ENCODE measurements around the gene PRKD2.

PRKD2 gene

DNA sequence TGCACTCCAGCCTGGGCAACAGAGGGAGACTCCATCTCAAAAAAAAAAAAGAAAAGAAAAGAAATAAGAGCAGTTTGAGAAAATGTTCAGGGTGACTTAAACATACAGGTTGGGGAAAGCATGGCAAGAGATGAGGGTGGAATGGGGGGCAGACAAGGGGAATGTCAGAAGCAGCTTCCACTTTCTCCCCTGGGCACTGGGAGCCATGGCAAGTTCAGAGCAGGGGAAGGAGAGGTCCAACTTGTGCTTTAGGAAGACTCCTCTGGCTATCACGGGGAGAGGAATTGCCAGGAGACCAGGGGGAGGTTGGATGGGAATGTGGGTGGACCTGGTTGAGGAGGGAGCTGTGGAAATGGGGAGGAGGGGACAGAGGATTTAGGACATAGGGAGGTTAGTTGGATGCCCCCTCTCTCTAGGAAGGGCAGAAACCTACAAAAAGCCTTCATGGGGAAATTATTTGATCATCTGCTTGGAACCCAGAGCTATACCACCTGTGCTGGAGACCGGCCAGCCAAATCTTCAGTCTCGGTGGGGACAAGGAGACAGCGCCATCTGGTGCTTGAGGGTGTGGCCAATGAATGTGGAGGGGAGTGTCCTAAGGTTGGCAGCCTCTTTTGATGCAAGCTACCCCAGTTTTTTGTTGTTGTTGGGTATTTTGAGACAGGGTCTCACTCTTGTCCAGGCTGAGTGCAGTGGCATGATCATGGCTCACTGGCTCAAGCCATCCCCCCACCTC is 36.7 kb upstream of the PRKD2 start:
- ChIA-PET CTCF (interaction anchor here (0.6 to 1.4 kb wide), 5 partner anchors 13 to 1068 kb away, joined by 3 to 6 read pairs (median 4); no protein-coding TSS in a partner anchor), POLR2A (ENCODE audit: low non-redundant PET) (interaction anchor here (0.5 kb wide), 1 partner anchor 383 kb away, joined by 9 read pairs; no protein-coding TSS in a partner anchor)
- DNase-seq (ENCODE audit: low spot score), result no peak
- TF ChIP-seq, protein P1, sequence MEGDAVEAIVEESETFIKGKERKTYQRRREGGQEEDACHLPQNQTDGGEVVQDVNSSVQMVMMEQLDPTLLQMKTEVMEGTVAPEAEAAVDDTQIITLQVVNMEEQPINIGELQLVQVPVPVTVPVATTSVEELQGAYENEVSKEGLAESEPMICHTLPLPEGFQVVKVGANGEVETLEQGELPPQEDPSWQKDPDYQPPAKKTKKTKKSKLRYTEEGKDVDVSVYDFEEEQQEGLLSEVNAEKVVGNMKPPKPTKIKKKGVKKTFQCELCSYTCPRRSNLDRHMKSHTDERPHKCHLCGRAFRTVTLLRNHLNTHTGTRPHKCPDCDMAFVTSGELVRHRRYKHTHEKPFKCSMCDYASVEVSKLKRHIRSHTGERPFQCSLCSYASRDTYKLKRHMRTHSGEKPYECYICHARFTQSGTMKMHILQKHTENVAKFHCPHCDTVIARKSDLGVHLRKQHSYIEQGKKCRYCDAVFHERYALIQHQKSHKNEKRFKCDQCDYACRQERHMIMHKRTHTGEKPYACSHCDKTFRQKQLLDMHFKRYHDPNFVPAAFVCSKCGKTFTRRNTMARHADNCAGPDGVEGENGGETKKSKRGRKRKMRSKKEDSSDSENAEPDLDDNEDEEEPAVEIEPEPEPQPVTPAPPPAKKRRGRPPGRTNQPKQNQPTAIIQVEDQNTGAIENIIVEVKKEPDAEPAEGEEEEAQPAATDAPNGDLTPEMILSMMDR (conservative IDR thresholded peaks at IDR 0.05; ENCODE audit: low read depth), result peak; percentile 38; the same call in 1 of the 2 replicates
- H3K27ac ChIP-seq, result peak overlapping the region; percentile 73

DNA sequence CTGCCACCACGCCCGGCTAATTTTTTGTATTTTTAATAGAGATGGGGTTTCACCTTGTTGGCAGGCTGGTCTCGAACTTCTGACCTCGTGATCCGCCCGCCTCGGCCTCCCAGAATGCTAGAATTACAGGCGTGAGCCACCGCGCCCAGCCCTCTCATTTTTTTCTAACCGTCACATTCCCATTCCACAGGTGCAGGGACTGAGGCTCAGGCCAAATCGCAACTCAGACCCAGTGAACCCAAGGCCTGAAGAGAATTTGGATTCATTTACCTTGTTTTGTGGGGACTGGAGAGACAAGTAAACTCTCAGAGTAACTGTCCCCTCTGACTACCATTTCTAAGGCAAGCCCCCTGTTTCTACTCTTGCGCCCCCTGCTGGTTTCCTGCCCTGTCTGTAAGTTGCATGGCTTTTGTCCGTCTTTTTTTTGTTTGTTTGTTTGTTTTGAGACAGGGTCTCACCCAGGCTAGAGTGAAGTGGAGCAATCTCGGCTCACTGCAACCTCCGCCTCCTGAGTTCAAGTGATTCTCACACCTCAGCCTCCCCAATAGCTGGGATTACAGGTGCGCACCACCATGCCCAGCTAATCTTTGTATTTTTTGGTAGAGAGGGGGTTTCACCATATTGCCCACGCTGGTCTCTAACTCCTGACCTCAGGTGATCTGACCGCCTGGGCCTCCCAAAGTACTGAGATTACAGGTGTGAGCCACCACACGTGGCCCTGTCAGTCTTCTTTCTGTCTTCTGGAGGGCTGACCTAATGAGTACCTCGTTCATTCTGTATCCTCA is 31.6 kb upstream of the PRKD2 start:
- TF ChIP-seq, protein P1 (conservative IDR thresholded peaks at IDR 0.05; ENCODE audit: low read depth), result peak; percentile 69
- no peak for DNase-seq (ENCODE audit: low spot score)
- CTCF ChIA-PET, result interaction anchor here (0.6 to 3.0 kb wide), 4 partner anchors 18 to 112 kb away, joined by 4 to 14 read pairs (median 5); partner anchors contain the start of gene ARHGAP35
- POLR2A ChIA-PET (ENCODE audit: low non-redundant PET), result no interaction called here
- H3K27ac ChIP-seq, result peak overlapping the region; percentile 43

DNA sequence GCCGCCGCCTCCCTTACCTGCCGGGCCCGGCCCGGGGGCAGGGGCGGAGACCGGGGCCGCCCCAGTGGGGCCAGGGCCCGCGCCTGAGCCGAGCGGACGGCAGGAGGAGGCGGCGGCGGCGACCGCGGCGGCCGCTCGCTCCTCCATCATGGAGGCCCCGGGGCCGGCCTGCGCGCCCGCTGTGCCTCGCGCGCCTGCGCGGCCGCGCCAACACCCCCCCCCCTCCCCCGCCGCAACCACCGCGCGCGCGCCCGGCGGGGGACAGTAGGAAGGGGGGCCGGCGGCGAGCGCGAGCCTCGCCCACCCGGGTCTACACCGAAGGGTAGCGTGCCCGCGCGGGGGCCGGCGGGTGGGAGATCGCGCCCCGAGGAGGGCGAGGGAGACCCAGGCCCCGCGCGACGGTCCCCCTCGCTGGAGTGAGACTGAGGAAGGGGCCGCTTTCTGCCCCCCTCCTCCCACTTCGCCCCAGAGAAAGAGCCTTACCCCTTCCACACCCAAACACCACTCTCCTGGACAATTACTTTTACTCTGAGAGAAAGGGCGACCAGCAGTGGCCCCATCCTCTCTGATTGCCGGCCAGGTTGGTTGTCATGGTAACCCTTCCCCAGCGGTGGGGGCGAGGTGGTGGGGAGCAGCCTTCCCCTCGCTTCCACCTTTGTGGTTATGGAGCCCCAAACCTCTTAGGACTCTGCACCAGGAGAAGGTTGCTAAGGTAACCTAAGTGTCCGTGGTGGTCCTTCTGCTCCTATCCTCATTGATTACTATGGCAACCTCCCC is 29.6 kb upstream of the PRKD2 start, which contains the start of gene STRN4:
Gene STRN4 (minus strand): TSS at position 170 of the 777 bp plus-strand sequence. CDS start 20 bp downstream, at position 150.
- DNase-seq (ENCODE audit: low spot score), result peak; percentile 90
- CTCF ChIA-PET, result interaction anchor here (0.6 to 0.7 kb wide), 3 partner anchors 19 to 132 kb away, joined by 3 read pairs; no protein-coding TSS in a partner anchor
- H3K27ac ChIP-seq, result peak within 1 kb of the TSS; percentile 84
- POLR2A ChIA-PET (ENCODE audit: low non-redundant PET), result no interaction called here
- TF ChIP-seq, protein P1 (conservative IDR thresholded peaks at IDR 0.05; ENCODE audit: low read depth), result no peak

DNA sequence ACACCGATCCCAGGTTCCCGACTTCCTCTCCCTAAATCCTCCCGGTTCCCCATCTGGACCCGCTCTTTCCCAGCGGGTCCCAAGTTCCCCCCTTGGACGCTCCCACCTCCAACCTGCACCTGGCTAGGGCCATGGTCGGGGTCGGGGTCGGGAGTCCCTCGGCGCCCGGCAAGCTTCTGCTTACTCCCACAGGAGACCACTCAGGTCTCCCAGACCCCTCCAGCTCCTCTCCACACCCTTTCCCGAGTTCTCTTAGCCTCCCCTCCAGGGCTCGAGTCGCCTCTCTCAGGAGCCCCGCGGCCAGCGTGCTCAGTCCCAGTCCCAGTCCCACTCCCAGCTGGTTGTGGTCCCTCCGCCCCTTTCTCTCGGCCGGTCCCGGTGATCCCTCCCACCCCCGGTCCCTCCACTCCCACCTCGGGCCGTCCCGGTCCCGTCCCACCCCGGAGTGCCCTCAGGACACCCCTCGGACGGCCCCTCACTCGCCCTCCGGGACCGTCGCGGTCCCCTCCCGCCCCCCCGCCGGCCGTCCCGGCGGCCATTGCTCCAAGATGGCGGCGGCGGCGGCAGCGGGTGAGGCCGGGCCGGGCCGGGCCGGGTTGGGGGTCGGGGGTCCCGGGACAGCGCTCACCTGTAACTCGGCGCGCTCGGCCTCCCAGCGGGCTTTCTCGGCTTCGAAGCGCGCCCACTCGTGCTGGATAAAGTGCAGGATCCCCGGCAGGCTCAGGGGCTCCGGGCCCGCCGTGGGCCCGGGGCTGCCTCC is 28.8 kb upstream of the PRKD2 start, which contains the start of gene FKRP:
Gene FKRP (plus strand): TSS at position 537 of the 760 bp plus-strand sequence. CDS start 9,394 bp downstream, outside the sequence.
- peak within 1 kb of the TSS; percentile 84 for H3K27ac ChIP-seq
- ChIA-PET POLR2A (ENCODE audit: low non-redundant PET) (no interaction called here), CTCF (interaction anchor here (0.6 to 0.7 kb wide), 3 partner anchors 12 to 530 kb away, joined by 3 to 5 read pairs (median 3); no protein-coding TSS in a partner anchor)
- TF ChIP-seq, protein P1 (conservative IDR thresholded peaks at IDR 0.05; ENCODE audit: low read depth), result no peak
- no peak for DNase-seq (ENCODE audit: low spot score)

DNA sequence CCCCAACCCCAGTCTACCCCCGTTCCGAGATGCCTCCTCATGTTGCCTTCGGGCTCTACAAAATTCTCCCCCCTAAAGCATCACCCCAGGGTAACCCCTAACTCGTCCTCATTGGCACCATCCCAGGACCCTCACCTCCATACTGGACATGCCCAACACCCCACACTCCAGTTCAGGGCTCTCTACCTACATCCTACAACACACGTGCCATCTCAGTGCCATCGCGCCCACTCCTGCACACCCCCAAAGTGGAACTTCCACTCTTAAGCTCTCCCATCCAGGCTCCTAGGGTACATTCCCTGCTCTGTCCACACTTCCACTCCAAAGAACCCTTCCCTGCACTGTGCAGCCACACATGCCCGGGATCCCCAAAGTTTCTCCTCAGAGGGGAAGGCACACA is 28.1 kb upstream of the PRKD2 start:
- CTCF ChIA-PET, result interaction anchor here (0.6 to 1.0 kb wide), 2 partner anchors 95 to 531 kb away, joined by 3 to 5 read pairs; no protein-coding TSS in a partner anchor
- peak overlapping the region; percentile 84 for H3K27ac ChIP-seq
- POLR2A ChIA-PET (ENCODE audit: low non-redundant PET), result no interaction called here
- no peak for DNase-seq (ENCODE audit: low spot score)
- TF ChIP-seq, protein P1 (conservative IDR thresholded peaks at IDR 0.05; ENCODE audit: low read depth), result no peak

All from RWPE1 (cell line).